Measurements from ENCODE around the gene SEPTIN2.
"Not testable (repeated sequence)": the region's sequence is repeated elsewhere in the genome, so short reads cannot be mapped to it uniquely, and the experiment has no call there.

Gene SEPTIN2

GRCh38 chr2:241350878-241351639 is 35.3 kb downstream of the SEPTIN2 start:
- no peak for DNase-seq (ENCODE audit: low read depth in 2 of 2)

- DNase-seq (ENCODE audit: low read depth in 2 of 2), result no peak
These were observed 35.9 kb downstream of the SEPTIN2 start for GRCh38 chr2:241351640-241352031.

- DNase-seq (ENCODE audit: low read depth in 2 of 2), result no peak
These were observed 36.5 kb downstream of the SEPTIN2 start for GRCh38 chr2:241352227-241352626.

GRCh38 chr2:241354668-241355658 is 39.2 kb downstream of the SEPTIN2 start:
- peak; percentile 38 to 60 for DNase-seq (ENCODE audit: low read depth in 2 of 2)

DNA sequence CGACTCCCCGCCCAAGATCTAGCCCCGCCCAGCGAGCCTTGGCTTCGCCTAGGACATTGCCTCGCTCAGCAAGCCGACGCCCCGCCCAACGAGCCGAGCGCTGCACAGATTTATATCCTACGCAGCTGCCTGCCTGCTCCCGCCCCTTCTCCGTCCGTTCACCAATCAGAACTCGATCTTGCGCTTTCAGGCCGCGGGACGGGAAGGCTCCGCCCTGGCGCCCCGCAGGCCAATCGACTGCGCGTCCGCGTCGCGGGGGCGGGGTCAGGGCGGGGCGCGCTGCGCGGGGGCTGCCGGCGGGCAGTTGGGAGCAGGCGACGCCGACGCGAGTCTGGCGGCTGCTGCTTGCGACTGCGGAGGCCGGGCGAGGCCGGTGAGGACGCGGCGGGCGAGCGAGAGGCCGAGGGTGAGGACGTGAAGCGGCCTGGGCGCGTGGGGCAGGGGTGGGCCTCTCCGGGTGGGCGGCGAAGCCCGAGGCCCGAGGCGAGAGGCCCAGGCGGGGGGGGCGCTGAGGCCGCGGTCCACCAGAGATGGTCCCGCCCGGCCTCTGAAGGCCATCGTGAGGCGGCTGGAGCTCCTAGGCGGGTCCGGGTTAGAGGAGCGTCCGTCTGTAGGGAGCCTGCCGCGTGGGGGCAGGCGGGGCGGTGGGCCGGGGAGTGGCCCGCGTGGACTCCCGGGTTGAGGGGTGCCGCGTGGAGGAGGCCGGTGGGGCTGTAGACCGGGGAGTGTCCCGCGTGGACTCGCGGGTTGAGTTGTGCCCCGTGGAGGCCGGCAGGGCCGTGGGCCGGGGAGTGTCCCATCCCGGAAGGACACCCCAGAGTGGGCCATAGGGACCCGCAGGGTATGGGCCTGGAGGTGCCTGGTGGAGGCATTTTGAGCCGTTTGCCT is 40.5 kb downstream of the SEPTIN2 start, which contains the start of gene FARP2:
FARP2 (plus strand) TSS at position 303 of the 888 bp plus-strand sequence. CDS start 16,823 bp downstream, outside the sequence.
- peak; percentile 95 for DNase-seq (ENCODE audit: low read depth in 2 of 2)

- DNase-seq (ENCODE audit: low read depth in 2 of 2), result no peak
These were observed 41.1 kb downstream of the SEPTIN2 start for GRCh38 chr2:241356871-241357260.

- DNase-seq (ENCODE audit: low read depth in 2 of 2), result no peak
These were observed 41.8 kb downstream of the SEPTIN2 start for GRCh38 chr2:241357531-241357930.

GRCh38 chr2:241358470-241358869 is 42.7 kb downstream of the SEPTIN2 start:
- no peak for DNase-seq (ENCODE audit: low read depth in 2 of 2)

GRCh38 chr2:241359481-241360045 is 43.8 kb downstream of the SEPTIN2 start:
- no peak for DNase-seq (ENCODE audit: low read depth in 2 of 2)

- DNase-seq (ENCODE audit: low read depth in 2 of 2), result no peak
These were observed 47.7 kb downstream of the SEPTIN2 start for GRCh38 chr2:241363426-241363825.

GRCh38 chr2:241364781-241365180 is 49.1 kb downstream of the SEPTIN2 start:
- no peak for DNase-seq (ENCODE audit: low read depth in 2 of 2)

GRCh38 chr2:241366678-241367077 is 51.0 kb downstream of the SEPTIN2 start:
- DNase-seq (ENCODE audit: low read depth in 2 of 2), result no peak

DNA sequence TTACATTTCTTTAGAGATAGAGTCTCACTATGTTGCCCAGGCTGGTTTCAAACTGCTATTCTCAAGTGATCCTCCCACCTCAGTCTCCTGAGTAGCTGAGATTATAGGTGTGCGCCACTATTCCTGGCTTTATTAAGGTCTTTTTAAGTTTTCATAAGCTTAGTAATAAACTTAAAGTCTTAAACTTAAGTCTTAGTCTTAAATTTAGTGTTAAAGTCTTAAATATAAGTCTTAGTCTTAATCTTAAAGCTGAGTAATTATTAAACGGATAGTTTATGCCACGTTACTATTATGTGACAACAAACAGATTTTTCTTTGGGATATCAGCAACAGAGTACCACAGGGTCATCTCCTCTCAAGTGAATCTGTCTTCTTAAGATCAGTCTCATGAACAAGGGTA is 52.9 kb downstream of the SEPTIN2 start:
- DNase-seq (ENCODE audit: low read depth in 2 of 2), result no peak

- no peak for DNase-seq (ENCODE audit: low read depth in 2 of 2)
These were observed 56.8 kb downstream of the SEPTIN2 start for GRCh38 chr2:241372361-241372992.

GRCh38 chr2:241373446-241373845 is 57.7 kb downstream of the SEPTIN2 start:
- DNase-seq (ENCODE audit: low read depth in 2 of 2), result no peak

DNA sequence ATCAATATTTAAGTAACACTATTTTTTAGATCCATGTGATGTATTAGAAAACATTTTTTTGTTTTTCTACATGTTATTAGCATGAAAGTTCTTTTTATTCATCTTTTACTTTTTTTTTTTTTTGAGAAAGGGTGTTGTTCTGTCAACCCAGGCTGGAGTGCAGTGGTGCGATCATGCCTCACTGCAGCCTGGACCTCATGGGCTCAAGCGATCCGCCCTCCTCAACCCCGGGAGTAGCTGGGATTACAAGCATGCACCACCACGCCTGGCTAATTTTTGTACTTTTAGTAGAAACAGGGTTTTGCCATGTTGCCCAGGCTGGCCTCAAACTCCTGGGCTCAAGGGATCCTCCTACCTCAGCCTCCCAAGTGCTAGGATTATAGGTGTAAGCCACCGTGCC is 58.2 kb downstream of the SEPTIN2 start:
- not testable (repeated sequence) for DNase-seq (ENCODE audit: low read depth in 2 of 2)

GRCh38 chr2:241375300-241375699 is 59.6 kb downstream of the SEPTIN2 start:
- no peak for DNase-seq (ENCODE audit: low read depth in 2 of 2)

DNA sequence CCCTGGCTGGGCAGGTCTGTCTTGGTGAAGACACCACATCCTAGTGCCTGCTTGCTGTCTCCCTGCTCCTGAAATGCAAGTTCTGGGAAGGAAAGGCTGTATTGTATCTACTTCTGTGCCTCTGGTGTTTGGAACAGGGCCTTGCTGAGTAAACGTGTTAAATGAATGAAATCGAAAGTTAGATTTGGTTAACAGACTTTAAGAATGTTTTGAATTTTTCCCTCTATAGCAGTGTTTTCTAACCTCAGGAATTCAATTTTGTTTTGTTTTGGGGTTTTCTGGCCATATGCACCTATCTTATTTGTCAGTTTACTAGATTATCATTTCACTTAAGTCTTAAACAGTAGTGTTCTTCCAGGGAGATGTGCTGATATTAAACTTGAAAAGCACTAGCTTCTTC is 61.1 kb downstream of the SEPTIN2 start:
- DNase-seq (ENCODE audit: low read depth in 2 of 2), result no peak

GRCh38 chr2:241378816-241379215 is 63.1 kb downstream of the SEPTIN2 start:
- no peak for DNase-seq (ENCODE audit: low read depth in 2 of 2)

Data from stimulated activated CD4-positive, alpha-beta T cell treated with anti-CD3 and anti-CD28 coated beads, Interleukin-1b, Interleukin-23, amount 100 ng/mL, for 4 hours (primary cell).